GM21825 (cell line): ENCODE measurements around the gene CLVS2.

Source experiments
- ATAC-seq: cut with Tn5 transposase; IDR thresholded peaks from one replicate; pipeline ENCODE4 v1.9.1; 2021; ENCODE audit warnings: mild to moderate bottlenecking, moderate library complexity; ENCODE audit not compliant: unreplicated experiment

Gene CLVS2

DNA sequence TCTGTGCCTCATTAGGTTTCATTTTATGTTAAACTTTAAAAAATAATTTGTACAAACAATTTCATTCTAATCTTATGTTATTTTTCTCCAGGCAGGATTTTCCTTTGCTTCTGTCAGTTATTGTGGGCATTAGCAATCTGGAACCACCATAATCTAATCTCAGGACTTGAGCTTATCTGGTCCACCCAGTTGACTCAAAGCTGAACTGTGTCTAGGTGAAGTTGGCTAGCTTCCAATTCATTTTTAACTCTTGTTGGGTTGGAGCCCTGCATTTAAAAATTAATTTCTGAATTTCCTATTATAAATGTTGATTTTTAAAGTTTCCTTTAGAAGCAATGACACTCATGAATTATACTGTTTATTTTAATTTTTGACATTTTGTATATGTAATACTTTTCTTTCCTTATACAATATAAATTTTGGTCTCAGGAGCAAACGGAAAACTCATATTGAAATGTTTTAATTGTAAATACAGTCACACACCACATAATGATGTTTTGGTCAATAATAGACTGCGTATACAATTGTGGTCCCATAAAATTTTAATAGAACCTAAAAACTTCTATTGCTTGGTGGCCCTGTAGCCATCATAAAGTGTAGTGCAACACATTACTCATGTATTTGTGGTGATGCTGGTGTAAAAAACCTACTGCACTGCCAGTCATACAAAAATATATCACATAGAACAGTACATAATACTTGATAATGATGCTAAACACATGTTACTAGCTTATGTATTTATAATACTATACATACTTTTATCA, 121.3 kb downstream of the CLVS2 start:
- ATAC-seq: no peak

DNA sequence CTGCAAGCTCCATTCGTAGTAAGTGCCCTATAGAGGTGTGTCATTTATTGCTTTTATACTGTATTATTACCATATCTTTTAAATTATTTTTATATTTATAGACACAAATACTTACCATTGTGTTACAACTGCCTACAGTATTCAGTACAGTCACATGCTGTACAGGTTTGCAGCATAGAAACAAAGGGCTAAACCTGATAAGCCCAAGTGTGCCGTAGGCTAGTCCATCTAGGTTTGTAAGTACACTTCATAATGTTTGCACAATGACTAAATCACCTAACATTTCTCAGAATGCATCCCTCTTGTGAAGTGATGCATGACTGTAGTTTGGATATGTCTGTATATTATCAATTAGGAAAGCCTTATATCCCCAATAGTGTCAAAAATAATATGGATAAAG, 122.8 kb downstream of the CLVS2 start:
- ATAC-seq: no peak
